HG02678 (cell line): Measurements from ENCODE around the gene SHROOM1.
A peak's percentile ranks its signal among the peaks of the same experiment; 100 is the strongest.

Experiments used
- ATAC-seq: cut with Tn5 transposase; IDR thresholded peaks from one replicate; pipeline ENCODE4 v1.9.1; 2021; ENCODE audit warnings: mild to moderate bottlenecking, moderate library complexity; ENCODE audit not compliant: unreplicated experiment

SHROOM1 gene

GRCh38 chr5:132826424-132827082 lies 3.9 kb downstream of the SHROOM1 start:
- no peak for ATAC-seq

- ATAC-seq = no peak
Measured at GRCh38 chr5:132825834-132826391, 4.5 kb downstream of the SHROOM1 start.

GRCh38 chr5:132825033-132825833 lies 5.2 kb downstream of the SHROOM1 start:
- no peak for ATAC-seq

GRCh38 chr5:132824426-132824825 lies 6.0 kb downstream of the SHROOM1 start:
- no peak for ATAC-seq

- no peak for ATAC-seq
Measured at GRCh38 chr5:132823481-132824050, 6.9 kb downstream of the SHROOM1 start.

- ATAC-seq = no peak
Measured at GRCh38 chr5:132822650-132823480, 7.6 kb downstream of the SHROOM1 start.

GRCh38 chr5:132821791-132822190 lies 8.7 kb downstream of the SHROOM1 start:
- ATAC-seq = no peak

- ATAC-seq = no peak
Measured at GRCh38 chr5:132821350-132821749, 9.1 kb downstream of the SHROOM1 start.

GRCh38 chr5:132820162-132820754 lies 10.2 kb downstream of the SHROOM1 start:
- ATAC-seq = peak; percentile 78

GRCh38 chr5:132819468-132819867 lies 11.0 kb downstream of the SHROOM1 start:
- no peak for ATAC-seq

GRCh38 chr5:132817011-132817410 lies 13.4 kb downstream of the SHROOM1 start:
- no peak for ATAC-seq

GRCh38 chr5:132816554-132816953 lies 13.9 kb downstream of the SHROOM1 start:
- ATAC-seq = no peak

GRCh38 chr5:132816083-132816482 lies 14.4 kb downstream of the SHROOM1 start:
- no peak for ATAC-seq

- no peak for ATAC-seq
Measured at GRCh38 chr5:132815454-132815853, 15.0 kb downstream of the SHROOM1 start.

GRCh38 chr5:132814503-132815294 lies 15.7 kb downstream of the SHROOM1 start:
- no peak for ATAC-seq

GRCh38 chr5:132813599-132814502 lies 16.6 kb downstream of the SHROOM1 start:
- peak; percentile 33 for ATAC-seq

GRCh38 chr5:132812781-132813598 lies 17.5 kb downstream of the SHROOM1 start, which contains the start of gene SOWAHA:
TSS of gene SOWAHA (plus strand) at chr5:132813302. CDS start at chr5:132813622, 320 bp downstream.
- peak; percentile 27 for ATAC-seq
